MM.1S (cell line): ENCODE measurements around the gene TMX3.

Experiments used
- EZH2 ChIP-seq: fragments of 300-600 bp; sonication (generic); optimal IDR thresholded peaks from 2 replicates; pipeline ENCODE3; 2017; ENCODE audit warnings: low read depth, mild to moderate bottlenecking, antibody characterized with exemption, low read length, mixed read lengths
- EZH2phosphoT487 ChIP-seq: fragments of 300-600 bp; sonication (generic); IDR thresholded peaks from 2 replicates; pipeline ENCODE4 v1.6.1; 2018; ENCODE audit warnings: antibody characterized with exemption, low read length
- TF ChIP-seq, protein P1 (sequence below): fragments of 300-600 bp; sonication (generic); IDR thresholded peaks from 2 replicates; pipeline ENCODE4 v1.5.1; 2016; ENCODE audit warnings: antibody characterized with exemption, low read length, mixed read lengths

DNA sequence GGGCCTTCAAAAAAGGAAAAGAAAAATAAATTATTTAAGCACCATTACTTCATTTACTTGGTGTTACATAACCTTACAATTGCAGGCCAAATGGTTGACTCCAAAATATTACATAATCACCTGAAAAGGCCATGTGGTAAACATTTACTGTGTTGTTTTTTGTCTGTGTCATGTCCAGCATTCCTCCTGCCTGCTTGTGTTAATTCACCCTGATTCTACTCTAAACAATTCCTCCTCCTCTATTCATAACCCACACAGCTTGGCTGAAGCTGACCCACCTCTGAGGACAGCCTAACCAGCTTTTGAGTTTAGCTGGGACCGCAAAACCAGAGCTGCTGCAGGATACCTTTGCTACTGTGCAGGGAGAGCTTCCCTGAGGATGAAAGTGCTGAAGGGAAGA, 35.4 kb downstream of the TMX3 start:
- no peak for TF ChIP-seq EZH2
- TF ChIP-seq, protein P1, sequence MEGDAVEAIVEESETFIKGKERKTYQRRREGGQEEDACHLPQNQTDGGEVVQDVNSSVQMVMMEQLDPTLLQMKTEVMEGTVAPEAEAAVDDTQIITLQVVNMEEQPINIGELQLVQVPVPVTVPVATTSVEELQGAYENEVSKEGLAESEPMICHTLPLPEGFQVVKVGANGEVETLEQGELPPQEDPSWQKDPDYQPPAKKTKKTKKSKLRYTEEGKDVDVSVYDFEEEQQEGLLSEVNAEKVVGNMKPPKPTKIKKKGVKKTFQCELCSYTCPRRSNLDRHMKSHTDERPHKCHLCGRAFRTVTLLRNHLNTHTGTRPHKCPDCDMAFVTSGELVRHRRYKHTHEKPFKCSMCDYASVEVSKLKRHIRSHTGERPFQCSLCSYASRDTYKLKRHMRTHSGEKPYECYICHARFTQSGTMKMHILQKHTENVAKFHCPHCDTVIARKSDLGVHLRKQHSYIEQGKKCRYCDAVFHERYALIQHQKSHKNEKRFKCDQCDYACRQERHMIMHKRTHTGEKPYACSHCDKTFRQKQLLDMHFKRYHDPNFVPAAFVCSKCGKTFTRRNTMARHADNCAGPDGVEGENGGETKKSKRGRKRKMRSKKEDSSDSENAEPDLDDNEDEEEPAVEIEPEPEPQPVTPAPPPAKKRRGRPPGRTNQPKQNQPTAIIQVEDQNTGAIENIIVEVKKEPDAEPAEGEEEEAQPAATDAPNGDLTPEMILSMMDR = no peak
- no peak for TF ChIP-seq EZH2phosphoT487
